H1 (cell line): ENCODE results near the gene PRR7. TPM values are rescaled to one million over a fixed set of nuclear protein-coding genes. Genes with fewer than 3 reads are reported as not detected.

Experiments used
- CHD2 ChIP-seq: IDR thresholded peaks from 2 replicates; pipeline ENCODE4 v1.6.1; 2012; ENCODE audit warnings: low read length, improper control_type of control experiment
- polyA plus RNA-seq, 7 experiments: library from polyadenylated mRNA; depleted of rRNA in 3 of 7; stranded (reverse) in 5 of 7; unstranded in 2 of 7; fragments of >200 nt in 5 of 7; fragments of 200-250 nt in 2 of 7; gene quantifications; 1 replicate in 5 of 7; 2 replicates in 1 of 7; 4 replicates in 1 of 7; pipeline versions ENCODE4 v1.2.1 to v1.2.3, GENCODE V29; 2011 to 2013; ENCODE audit warnings: missing spikeins in 2 of 7, mixed read lengths in 2 of 7
- total RNA-seq: library from RNA; stranded (reverse); fragmentation: NEBNext Ultra II Directional; extraction: Animal tissue kit (Norgen Biotek cat#: 25700); gene quantifications from 2 replicates; pipeline ENCODE4 v1.2.1, GENCODE V29; 2021

Gene PRR7
- total and polyA plus RNA-seq, 2 of the 8 experiments (the other 6 are each of a cell fraction or from before 2014, with no cell fraction given): 8.0 to 11.8 TPM

GRCh38 chr5:177410575-177410974, 36.0 kb upstream of the PRR7 start (continued):
- no peak for TF ChIP-seq CHD2
